ENCODE data around the gene CHIA.
A peak's percentile ranks its signal among the peaks of the same experiment; 100 is the strongest.

The CHIA gene

GRCh38 chr1:111290630-111291029, at the start of gene CHIA:
Gene CHIA, plus strand, starts transcription at chr1:111290851. Its CDS starts 19,617 bp downstream, at chr1:111310468.
- no peak for TF ChIP-seq CTCF (conservative IDR thresholded peaks at IDR 0.05)
- H3K27ac ChIP-seq, result no peak within 1 kb of the TSS

DNA sequence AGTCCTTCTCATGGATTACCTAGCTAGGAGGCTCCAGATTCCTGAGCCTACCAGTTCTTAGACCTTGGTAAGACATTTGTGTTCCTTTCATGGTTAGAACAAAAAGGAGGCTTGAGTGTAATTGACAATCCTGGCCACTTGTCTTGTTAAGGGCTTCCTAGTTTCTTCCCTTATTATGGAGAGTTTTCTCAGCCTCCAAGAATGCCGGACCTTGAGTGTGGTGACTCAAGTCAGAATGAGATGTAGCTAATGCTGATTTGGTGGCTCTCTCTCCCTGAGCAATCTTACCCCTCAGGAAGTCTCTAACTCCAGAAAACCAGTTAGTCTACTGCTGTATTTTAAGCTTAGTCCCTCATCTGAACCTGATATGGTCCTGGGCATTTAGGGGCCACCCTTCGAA, 48.9 kb upstream of the CHIA start:
- H3K27ac ChIP-seq, result no peak overlapping the region

DNA sequence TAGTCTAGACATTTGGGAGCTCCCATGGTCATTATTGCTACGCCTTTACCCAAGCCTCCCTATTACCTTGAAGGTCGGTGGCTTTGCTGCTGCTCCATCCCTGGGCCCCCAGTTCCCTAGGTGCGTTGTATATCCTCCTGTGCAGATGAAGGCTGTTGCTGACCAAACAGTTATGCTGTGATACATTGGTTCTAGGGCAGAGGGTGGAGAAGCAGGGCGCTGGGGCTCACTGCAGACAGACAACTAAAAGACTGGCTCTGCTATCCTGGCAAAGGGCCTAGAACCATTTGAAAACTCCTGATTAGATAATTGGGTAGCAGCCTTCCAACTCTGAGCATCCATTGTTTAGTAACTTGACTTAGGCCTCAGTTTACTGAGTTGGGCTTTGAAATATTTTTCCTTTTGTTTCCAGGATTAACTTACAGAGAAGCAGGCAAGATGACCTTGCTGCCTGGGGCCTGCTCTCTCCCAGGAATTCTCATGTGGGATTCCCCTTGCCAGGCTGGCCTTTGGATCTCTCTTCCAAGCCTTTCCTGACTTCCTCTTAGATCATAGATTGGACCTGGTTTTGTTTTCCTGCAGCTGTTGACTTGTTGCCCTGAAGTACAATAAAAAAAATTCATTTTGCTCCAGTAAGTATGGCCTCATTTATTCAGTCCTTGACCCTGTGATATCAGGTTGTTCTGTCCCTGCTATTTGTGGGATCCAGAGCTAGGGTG, 47.7 kb upstream of the CHIA start:
- H3K27ac ChIP-seq, result peak overlapping the region; percentile 31; the same call in 1 of the 2 replicates

More for the DNA sequence above, 48.9 kb upstream of the CHIA start:
- TF ChIP-seq CTCF (conservative IDR thresholded peaks at IDR 0.05), result no peak

DNA sequence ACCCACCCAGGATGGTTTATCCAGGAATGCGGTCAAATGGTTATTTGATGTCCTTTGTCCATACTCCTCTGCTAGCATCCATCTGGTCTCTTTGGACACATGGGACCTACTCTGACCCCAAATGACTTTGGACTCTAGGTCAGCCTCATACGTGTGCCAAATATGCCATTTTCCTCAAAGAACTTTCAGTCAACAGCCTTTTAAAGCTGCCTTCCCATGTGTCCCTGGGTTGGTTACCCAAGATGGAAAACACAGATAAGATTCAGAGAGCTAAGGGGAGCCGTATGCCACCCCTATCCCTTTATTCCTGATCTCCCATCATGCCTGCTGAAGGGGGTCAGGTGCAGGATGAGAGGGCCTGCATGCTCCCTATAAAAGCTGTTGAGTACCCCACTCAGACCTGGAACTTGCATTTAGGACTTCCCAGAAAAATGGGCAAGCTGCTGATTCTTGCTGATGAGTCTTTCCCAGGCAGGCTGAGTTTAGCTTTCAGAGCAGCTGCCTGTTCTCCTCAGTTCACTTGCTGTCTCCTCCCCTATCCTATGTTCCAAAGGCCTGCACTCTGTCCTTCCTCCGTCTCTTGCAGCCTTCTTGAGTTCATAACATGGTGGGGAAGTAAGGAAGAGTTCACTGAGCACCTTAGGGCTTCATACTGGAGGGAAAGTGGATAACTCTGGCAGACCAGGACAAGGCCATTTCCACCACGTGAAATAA, 43.4 kb upstream of the CHIA start:
- TF ChIP-seq CTCF (conservative IDR thresholded peaks at IDR 0.05), result no peak
- no peak overlapping the region for H3K27ac ChIP-seq

More for the DNA sequence above, 47.7 kb upstream of the CHIA start:
- TF ChIP-seq CTCF (conservative IDR thresholded peaks at IDR 0.05), result no peak

DNA sequence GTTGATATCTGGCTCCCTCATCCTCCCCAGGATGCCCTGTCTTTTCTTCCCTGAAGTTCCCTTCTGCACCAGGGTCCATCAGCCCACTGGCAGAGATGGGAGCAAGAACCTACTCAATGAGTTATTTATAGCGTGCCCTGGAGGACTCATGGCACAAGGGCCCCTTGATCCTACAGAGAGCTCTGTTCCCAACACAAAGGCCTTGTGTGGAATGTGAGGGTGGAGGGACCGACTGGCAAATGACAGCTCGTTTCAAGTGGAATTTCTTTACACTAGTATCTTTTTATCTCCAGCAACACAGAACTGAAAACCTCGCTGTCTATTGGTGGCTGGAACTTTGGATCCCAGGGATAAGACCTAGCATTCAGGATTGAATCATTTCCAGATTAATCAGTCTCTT, 40.7 kb upstream of the CHIA start:
- H3K27ac ChIP-seq, result no peak overlapping the region
- TF ChIP-seq CTCF (conservative IDR thresholded peaks at IDR 0.05), result no peak

DNA sequence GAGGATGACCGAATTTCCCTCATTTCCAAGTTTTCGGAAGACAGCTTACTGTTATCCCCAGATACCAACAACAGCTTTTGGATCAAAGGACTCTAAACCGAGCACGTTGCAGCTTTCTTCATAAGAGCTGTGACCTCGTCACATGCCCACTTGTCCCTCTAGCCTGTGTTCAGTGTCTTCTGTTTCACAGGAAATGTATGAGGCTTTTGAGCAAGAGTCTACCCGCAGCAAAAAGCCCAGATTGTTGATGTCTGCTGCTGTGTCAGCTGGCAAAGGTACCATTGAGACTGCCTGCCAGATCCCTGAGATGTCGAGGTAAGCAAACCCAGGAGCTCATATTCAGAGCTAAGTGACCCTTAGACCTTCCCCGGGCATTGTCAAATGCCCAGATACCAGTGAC, 39.1 kb upstream of the CHIA start:
- no peak overlapping the region for H3K27ac ChIP-seq
- TF ChIP-seq CTCF (conservative IDR thresholded peaks at IDR 0.05), result no peak

DNA sequence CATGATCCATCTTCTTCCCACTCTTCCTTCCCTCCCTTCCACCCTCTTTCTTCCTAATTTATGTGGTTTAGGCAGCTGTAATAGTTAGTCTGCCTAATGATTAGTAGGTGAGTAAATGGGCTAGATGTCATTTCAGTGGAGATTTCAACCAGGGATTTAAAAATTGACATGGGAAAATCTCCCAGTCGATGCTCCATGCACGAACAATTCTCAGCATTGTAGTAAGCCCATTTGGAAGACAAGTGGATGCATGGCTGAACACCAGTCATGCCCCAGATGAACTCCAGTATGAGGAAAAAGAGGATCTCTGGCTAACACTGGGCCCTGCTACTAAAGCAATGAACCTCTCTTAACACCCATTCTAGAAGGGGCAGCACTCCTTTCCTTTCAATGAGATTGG, 37.9 kb upstream of the CHIA start:
- H3K27ac ChIP-seq, result no peak overlapping the region
- TF ChIP-seq CTCF (conservative IDR thresholded peaks at IDR 0.05), result no peak

Measured in VCaP (cell line).